ENCODE results near the gene CEP83. TPM values are rescaled to one million over a fixed set of nuclear protein-coding genes. Genes with fewer than 3 reads are reported as not detected.

The CEP83 gene
- polyA plus RNA-seq, 1 of the 3 experiments (the other 2 are of a cell fraction) = 2.5 TPM

GRCh38 chr12:94266796-94267536 lies 192.7 kb downstream of the CEP83 start:
- Histone ChIP-seq H4K20me1 (ENCODE audit: insufficient read depth) (no peaks in the 10 kb centered on the region), H3K79me2 (ENCODE audit: insufficient read depth) (no peaks in the 10 kb centered on the region), H3K36me3 (replicated peaks in 1 of 2; ENCODE audit: control insufficient read depth in 1 of 2, insufficient read depth in 2 of 2, low read length in 1 of 2) (no peaks in the 10 kb centered on the region), H3F3A (replicated peaks; ENCODE audit: insufficient read depth) (no peaks in the 10 kb centered on the region), H3K9me2 (no peaks in the 10 kb centered on the region), H3K4me2 (no peak overlapping the region), H3K9ac (no peak overlapping the region), H3K4me3 (ENCODE audit: low read depth in 2 of 2, low read length in 1 of 2) (no peak overlapping the region), H3K4me1 (ENCODE audit: control insufficient read depth in 1 of 2, insufficient read depth in 2 of 2, low read depth in 1 of 2, low read length in 1 of 2) (peaks cover 12 to 36% of the 10 kb centered on the region in 2 experiments; a peak in 3 of 4 replicates), H2AFZ (ENCODE audit: low read depth) (0 out of 2 replicates have a peak overlapping the region, but pooled peaks have one; percentile 46), H3K9me3 (no peaks in the 10 kb centered on the region), H3K27ac (ENCODE audit: low read depth in 2 of 2, low read length in 1 of 2) (peak overlapping the region in 1 of 2 experiments; percentile 47; a peak in 1 of 4 replicates), H3K27me3 (ENCODE audit: insufficient read depth) (no peaks in the 10 kb centered on the region)
- WGBS (ENCODE audit: low lambda C conversion rate) = 51% methylated on average over 11 of the region's 11 CpGs
- ChIA-PET POLR2A (no interaction called here), CTCF (no interaction called here)
- TF ChIP-seq JUND (IDR thresholded peaks at IDR 0.05) = 0 out of 2 replicates have a peak, but pooled peaks have one; percentile 4
- TF ChIP-seq PBX3 (IDR thresholded peaks at IDR 0.05) = peak; percentile 22
- TF ChIP-seq TCF12 (IDR thresholded peaks at IDR 0.05) = peak; percentile 74
- TF ChIP-seq RCOR1 (IDR thresholded peaks at IDR 0.05; ENCODE audit: low read length) = no peak
- DNase-seq = no peak

- H3K79me2 ChIP-seq (ENCODE audit: insufficient read depth) = no peaks in the 10 kb centered on the region
- no peak overlapping the region for H3K4me3 ChIP-seq (ENCODE audit: low read depth in 2 of 2, low read length in 1 of 2)
- TF ChIP-seq MXI1 (IDR thresholded peaks at IDR 0.05; ENCODE audit: low read depth, low read length) = no peak
- no peak for TF ChIP-seq FOSL2 (IDR thresholded peaks at IDR 0.05; ENCODE audit: borderline replicate concordance, low read depth)
- no peak for TF ChIP-seq EP300 (IDR thresholded peaks at IDR 0.05; ENCODE audit: borderline replicate concordance in 1 of 2, low read depth in 1 of 2, low read length in 1 of 2)
- no peak for TF ChIP-seq RAD21 (IDR thresholded peaks at IDR 0.05; ENCODE audit: low read length)
- TF ChIP-seq USF2 (IDR thresholded peaks at IDR 0.05; ENCODE audit: borderline replicate concordance, low read depth, low read length) = no peak
- no peak for TF ChIP-seq GABPA (IDR thresholded peaks at IDR 0.05; ENCODE audit: low read depth)
- TF ChIP-seq GATA2 (CRISPR knock-in tag; IDR thresholded peaks at IDR 0.05) = no peak
- TF ChIP-seq NFIC (IDR thresholded peaks at IDR 0.05; ENCODE audit: borderline replicate concordance) = no peak
- no peak for TF ChIP-seq CTCF (IDR thresholded peaks at IDR 0.05)
- TF ChIP-seq POLR2AphosphoS5 (IDR thresholded peaks at IDR 0.05; ENCODE audit: low read depth, low read length) = no peak
- no peak for DNase-seq
- peak overlapping the region in 1 of 2 experiments; percentile 47; a peak in 1 of 4 replicates for H3K27ac ChIP-seq (ENCODE audit: low read depth in 2 of 2, low read length in 1 of 2)
- H3K4me1 ChIP-seq (ENCODE audit: control insufficient read depth in 1 of 2, insufficient read depth in 2 of 2, low read depth in 1 of 2, low read length in 1 of 2) = peaks cover 19 to 43% of the 10 kb centered on the region in 2 experiments; a peak in 3 of 4 replicates
- ChIA-PET POLR2A (no interaction called here), CTCF (no interaction called here)
- no peak overlapping the region for H2AFZ ChIP-seq (ENCODE audit: low read depth)
- no peaks in the 10 kb centered on the region for H4K20me1 ChIP-seq (ENCODE audit: insufficient read depth)
- H3K9ac ChIP-seq = no peak overlapping the region
- H3K9me3 ChIP-seq = no peaks in the 10 kb centered on the region
- H3K27me3 ChIP-seq (ENCODE audit: insufficient read depth) = no peaks in the 10 kb centered on the region
- H3K9me2 ChIP-seq = no peaks in the 10 kb centered on the region
- no peaks in the 10 kb centered on the region for H3K36me3 ChIP-seq (replicated peaks in 1 of 2; ENCODE audit: control insufficient read depth in 1 of 2, insufficient read depth in 2 of 2, low read length in 1 of 2)
- 88% methylated on average over 14 of the region's 14 CpGs for WGBS (ENCODE audit: low lambda C conversion rate)
- no peak overlapping the region for H3K4me2 ChIP-seq
- no peaks in the 10 kb centered on the region for H3F3A ChIP-seq (replicated peaks; ENCODE audit: insufficient read depth)
Measured at GRCh38 chr12:94265966-94266745, 193.5 kb downstream of the CEP83 start.

All from SK-N-SH (cell line).